Bronchial epithelial cell (primary cell): Measurements from ENCODE around the gene SHISA9. TPM values are rescaled to one million over a fixed set of nuclear protein-coding genes. Genes with fewer than 3 reads are reported as not detected.

ENCODE experiments used
- DNase-seq: peaks from one replicate; pipeline ENCODE4 v3.0.0-alpha.2; 2010; ENCODE audit warnings: low read depth
- FAIRE-seq: peaks from 2 replicates; lab custom pipeline; 2011; peaks lifted over from hg19 to GRCh38; lab: Jason Lieb, UNC
- H3K27me3 ChIP-seq: 2 replicates; pipeline ENCODE4 v1.5.1; 2011; ENCODE audit warnings: low read length; ENCODE audit not compliant: control insufficient read depth, insufficient read depth
- H3K36me3 ChIP-seq: 2 replicates; pipeline ENCODE4 v1.5.1; 2011; ENCODE audit warnings: low read length; ENCODE audit not compliant: control insufficient read depth, insufficient read depth
- H3K4me3 ChIP-seq: 2 replicates; pipeline ENCODE4 v1.5.1; 2011; ENCODE audit warnings: mild to moderate bottlenecking, low read depth, low read length, control low read depth
- total RNA-seq: library from RNA; depleted of rRNA; stranded (reverse); fragments of >200 nt; gene quantifications from 2 replicates; pipeline ENCODE4 v1.2.1, GENCODE V29; 2014
- TF ChIP-seq, protein P1 (sequence below): IDR thresholded peaks from 2 replicates; pipeline ENCODE4 v1.5.1; 2011; ENCODE audit warnings: mild to moderate bottlenecking, moderate library complexity, low read length, control low read depth, inconsistent platforms; ENCODE audit not compliant: insufficient read depth, severe bottlenecking

Gene SHISA9
- total RNA-seq, 1 donor from 2014 or later = under 0.01 TPM

DNA sequence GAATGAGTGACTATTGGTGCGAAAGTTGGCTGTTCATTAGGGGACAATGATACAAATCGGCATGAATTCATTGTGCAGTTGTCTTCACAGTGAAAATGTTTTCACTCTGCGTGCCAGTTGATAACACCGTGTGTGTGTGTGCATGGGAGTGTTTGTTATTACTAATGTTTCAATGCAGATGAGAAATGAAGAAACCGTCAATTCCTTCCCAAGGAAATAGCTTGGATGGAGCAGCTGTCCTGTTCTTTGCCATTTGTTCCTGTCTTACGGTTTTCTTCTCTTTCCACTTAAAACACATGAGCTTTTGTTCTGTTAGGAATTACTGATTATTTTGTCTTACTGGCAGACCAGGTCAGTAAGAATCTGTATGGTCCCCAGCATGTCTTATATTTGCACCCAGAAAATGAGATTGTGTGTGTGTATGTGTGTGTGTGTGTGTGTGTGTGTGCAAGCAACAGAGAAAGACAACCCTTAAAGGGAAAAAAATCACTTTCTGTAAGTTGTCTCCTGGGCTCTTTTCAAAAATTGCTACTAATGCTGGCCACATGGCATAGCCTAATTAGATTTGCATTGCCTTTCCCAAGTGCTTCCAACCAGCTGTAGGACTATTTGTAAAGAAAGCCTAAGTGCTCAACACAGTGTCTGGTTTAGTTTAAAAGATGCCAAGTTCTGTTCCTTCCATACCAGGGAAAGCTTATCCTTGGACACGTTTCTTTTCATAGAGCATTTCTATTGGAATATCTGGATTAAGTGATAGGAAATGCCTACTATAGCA is 23.8 kb downstream of the SHISA9 start:
- TF ChIP-seq, protein P1, sequence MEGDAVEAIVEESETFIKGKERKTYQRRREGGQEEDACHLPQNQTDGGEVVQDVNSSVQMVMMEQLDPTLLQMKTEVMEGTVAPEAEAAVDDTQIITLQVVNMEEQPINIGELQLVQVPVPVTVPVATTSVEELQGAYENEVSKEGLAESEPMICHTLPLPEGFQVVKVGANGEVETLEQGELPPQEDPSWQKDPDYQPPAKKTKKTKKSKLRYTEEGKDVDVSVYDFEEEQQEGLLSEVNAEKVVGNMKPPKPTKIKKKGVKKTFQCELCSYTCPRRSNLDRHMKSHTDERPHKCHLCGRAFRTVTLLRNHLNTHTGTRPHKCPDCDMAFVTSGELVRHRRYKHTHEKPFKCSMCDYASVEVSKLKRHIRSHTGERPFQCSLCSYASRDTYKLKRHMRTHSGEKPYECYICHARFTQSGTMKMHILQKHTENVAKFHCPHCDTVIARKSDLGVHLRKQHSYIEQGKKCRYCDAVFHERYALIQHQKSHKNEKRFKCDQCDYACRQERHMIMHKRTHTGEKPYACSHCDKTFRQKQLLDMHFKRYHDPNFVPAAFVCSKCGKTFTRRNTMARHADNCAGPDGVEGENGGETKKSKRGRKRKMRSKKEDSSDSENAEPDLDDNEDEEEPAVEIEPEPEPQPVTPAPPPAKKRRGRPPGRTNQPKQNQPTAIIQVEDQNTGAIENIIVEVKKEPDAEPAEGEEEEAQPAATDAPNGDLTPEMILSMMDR = no peak
- FAIRE-seq (no peak), DNase-seq (no peak)
- Histone ChIP-seq H3K36me3 (no peaks in the 10 kb centered on the region), H3K4me3 (no peak overlapping the region), H3K27me3 (no peaks in the 10 kb centered on the region)

DNA sequence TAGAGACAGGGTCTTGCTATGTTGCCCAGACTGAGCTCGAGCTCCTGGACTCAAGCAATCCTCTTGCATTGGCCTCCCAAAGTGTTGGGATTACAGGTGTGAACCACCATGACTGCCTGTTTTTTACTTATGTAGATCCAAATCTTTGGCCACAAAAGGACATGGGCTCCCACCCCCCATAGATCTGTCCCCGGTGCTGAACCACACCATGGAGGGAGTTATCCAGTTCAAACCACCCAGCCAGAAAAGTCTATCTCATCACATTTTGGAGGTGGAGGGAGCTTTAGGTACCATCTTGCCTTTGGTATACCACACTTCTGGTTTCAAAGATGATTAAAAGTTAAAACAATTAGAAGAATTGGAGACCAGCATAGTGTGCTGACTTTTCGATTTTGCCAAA is 26.2 kb downstream of the SHISA9 start:
- H3K4me3 ChIP-seq = no peak overlapping the region
- TF ChIP-seq, protein P1 = no peak
- no peak for DNase-seq
- no peaks in the 10 kb centered on the region for H3K27me3 ChIP-seq
- no peaks in the 10 kb centered on the region for H3K36me3 ChIP-seq
- FAIRE-seq = no peak

DNA sequence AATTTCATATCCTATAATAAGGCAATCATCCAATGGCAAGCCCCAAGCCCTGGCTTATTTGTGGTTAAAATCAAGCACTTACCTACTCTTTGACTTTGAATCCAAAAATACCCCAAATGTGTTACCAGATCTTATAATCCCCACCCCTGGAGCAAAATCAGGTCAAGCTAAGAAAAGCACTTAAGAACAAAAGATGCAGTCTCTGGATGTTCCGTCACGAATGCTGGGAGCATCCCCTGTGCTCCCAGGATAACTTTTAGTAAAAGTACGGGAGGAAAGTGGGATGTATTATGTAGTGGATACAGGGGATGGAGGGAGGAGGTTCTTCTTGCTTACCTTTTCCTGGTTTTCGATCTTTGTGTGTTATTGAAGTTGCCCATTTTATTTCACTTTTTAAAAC is 29.5 kb downstream of the SHISA9 start:
- Histone ChIP-seq H3K27me3 (no peaks in the 10 kb centered on the region), H3K36me3 (no peaks in the 10 kb centered on the region), H3K4me3 (no peak overlapping the region)
- FAIRE-seq = no peak
- TF ChIP-seq, protein P1 = no peak
- DNase-seq = no peak

DNA sequence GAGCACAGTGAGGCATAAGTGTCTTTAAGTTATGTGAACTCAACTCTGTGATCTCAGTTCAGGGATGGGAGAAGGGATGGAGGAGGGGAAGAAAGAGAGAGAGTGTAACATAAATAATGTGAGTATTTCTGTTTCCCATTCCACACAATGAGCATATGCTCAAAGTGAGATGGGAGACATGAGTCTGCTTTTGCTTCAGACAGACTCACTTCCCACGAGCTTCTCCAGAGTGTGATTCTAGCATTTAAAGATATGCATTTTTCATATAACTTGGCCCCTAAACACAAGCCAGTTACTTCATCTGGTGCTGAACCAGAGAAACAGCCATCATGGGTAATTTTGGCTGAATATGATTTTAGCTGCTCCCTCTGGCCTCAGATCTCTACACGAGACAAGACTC is 35.0 kb downstream of the SHISA9 start:
- TF ChIP-seq, protein P1 = no peak
- FAIRE-seq (no peak), DNase-seq (no peak)
- no peak overlapping the region for H3K4me3 ChIP-seq
- no peaks in the 10 kb centered on the region for H3K27me3 ChIP-seq
- no peaks in the 10 kb centered on the region for H3K36me3 ChIP-seq

DNA sequence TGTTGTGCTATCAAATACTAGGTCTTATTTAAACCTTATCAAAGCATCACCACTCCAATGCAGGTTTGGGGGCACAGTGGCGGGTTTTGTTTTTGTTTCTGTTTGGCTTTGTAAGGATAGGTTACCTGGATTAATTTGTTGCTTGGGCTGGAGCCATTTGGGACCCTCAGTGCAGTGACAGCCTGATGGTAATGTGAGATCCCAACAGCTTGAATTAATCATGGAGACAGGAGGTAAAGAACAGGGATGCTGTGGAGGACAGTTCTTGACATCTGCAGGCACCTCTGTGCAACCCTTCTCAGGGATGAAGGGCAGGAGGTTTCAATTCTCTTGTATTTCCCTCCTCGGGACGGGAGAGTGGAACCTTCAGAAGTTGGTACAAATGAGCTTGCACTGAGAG is 40.5 kb downstream of the SHISA9 start:
- H3K4me3 ChIP-seq = no peak overlapping the region
- DNase-seq = no peak
- H3K36me3 ChIP-seq = no peaks in the 10 kb centered on the region
- TF ChIP-seq, protein P1 = no peak
- FAIRE-seq = no peak
- H3K27me3 ChIP-seq = no peaks in the 10 kb centered on the region

DNA sequence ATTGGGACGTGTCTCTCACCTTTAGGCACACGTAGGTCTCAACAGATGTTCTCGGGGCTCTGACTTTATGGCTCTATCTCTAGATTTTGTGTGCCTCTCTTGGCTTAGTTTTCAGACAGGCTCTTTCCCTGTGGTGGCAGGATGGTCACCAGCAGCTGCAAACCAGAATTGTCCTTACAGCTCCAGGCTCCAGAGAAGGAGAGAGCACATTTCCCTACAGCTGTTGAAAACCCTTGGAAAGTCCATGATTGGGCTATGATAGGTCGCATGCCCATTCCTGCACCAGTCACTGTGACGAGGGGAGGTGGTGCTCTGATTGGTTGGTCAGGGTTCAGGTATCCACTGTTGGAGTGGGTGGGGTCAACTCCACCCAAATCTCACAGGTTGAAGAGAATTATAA is 41.5 kb downstream of the SHISA9 start:
- Histone ChIP-seq H3K36me3 (no peaks in the 10 kb centered on the region), H3K27me3 (no peaks in the 10 kb centered on the region), H3K4me3 (no peak overlapping the region)
- TF ChIP-seq, protein P1 = no peak
- no peak for DNase-seq
- FAIRE-seq = no peak
